Ishikawa (cell line): ENCODE data around the gene MUC2.

ENCODE experiments used
- CEBPB ChIP-seq: IDR thresholded peaks from 2 replicates; pipeline ENCODE4 v1.6.1; 2012
- CREB1 ChIP-seq: IDR thresholded peaks from 2 replicates; pipeline ENCODE4 v1.6.1; 2012; ENCODE audit warnings: low read depth
- EGR1 ChIP-seq: IDR thresholded peaks from 2 replicates; pipeline ENCODE4 v1.6.1; 2012
- EP300 ChIP-seq: IDR thresholded peaks from 2 replicates; pipeline ENCODE4 v1.6.1; 2012; ENCODE audit warnings: borderline replicate concordance
- FOXM1 ChIP-seq: IDR thresholded peaks from 2 replicates; pipeline ENCODE4 v1.6.1; 2012; ENCODE audit warnings: low read depth, borderline replicate concordance
- NFIC ChIP-seq: IDR thresholded peaks from 2 replicates; pipeline ENCODE4 v1.6.1; 2012
- RAD21 ChIP-seq: IDR thresholded peaks from 2 replicates; pipeline ENCODE4 v1.6.1; 2012; ENCODE audit warnings: low read depth
- TAF1 ChIP-seq: IDR thresholded peaks from 2 replicates; pipeline ENCODE4 v1.6.1; 2012; ENCODE audit warnings: low read depth, mild to moderate bottlenecking
- TCF12 ChIP-seq: IDR thresholded peaks from 2 replicates; pipeline ENCODE4 v1.6.1; 2012; ENCODE audit warnings: low read depth
- TEAD4 ChIP-seq: IDR thresholded peaks from 2 replicates; pipeline ENCODE4 v1.6.1; 2012
- YY1 ChIP-seq: IDR thresholded peaks from 2 replicates; pipeline ENCODE4 v1.6.1; 2012; ENCODE audit warnings: low read depth
- ZBTB7A ChIP-seq: IDR thresholded peaks from 2 replicates; pipeline ENCODE4 v1.6.1; 2012; ENCODE audit warnings: low read depth
- TF ChIP-seq, protein P1 (sequence below): IDR thresholded peaks from 2 replicates; pipeline ENCODE4 v1.6.1; 2012
- TF ChIP-seq, protein P2 (sequence below): IDR thresholded peaks from 2 replicates; pipeline ENCODE4 v1.6.1; 2012; ENCODE audit warnings: low read depth, mild to moderate bottlenecking
- TF ChIP-seq, protein P3 (sequence below): IDR thresholded peaks from 2 replicates; pipeline ENCODE4 v1.6.1; 2012

MUC2 gene

DNA sequence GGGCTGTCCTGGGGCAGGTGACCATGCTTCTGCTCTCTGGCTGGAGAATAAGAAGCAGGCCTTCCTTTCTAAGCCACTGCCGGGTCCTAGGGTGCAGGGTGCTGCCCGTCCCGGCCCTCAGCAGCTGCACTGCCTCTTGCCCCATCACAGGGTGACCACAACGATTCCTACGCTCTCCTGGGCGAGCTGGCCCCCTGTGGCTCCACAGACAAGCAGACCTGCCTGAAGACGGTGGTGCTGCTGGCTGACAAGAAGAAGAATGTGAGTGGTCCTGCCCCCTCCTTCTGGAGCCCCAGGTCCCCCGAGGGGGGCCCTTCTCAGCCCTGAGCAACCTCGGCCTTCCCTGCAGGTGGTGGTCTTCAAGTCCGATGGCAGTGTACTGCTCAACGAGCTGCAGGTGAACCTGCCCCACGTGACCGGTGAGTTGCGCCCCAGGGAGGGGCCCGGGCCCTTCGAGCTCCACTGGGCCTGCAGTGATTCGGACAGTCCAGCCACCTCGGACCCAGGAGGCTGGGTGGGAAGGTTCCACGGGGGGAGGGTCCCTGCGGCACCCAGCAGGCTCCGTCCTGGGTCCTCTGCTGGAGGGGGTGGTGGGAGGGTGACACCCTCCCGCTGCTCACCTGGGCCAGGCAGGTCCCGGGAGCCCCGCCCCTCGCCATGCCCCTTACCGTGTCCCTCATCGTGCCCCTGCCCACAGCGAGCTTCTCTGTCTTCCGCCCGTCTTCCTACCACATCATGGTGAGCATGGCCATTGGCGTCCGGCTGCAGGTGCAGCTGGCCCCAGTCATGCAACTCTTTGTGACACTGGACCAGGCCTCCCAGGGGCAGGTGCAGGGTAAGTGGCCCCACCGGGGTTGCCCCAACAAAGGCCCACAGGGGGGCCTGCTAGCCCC, 8.3 kb downstream of the MUC2 start:
- TF ChIP-seq, protein P1, sequence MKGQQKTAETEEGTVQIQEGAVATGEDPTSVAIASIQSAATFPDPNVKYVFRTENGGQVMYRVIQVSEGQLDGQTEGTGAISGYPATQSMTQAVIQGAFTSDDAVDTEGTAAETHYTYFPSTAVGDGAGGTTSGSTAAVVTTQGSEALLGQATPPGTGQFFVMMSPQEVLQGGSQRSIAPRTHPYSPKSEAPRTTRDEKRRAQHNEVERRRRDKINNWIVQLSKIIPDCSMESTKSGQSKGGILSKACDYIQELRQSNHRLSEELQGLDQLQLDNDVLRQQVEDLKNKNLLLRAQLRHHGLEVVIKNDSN: peak; percentile 30; the same call in 1 of the 2 replicates
- no peak for TF ChIP-seq TAF1

DNA sequence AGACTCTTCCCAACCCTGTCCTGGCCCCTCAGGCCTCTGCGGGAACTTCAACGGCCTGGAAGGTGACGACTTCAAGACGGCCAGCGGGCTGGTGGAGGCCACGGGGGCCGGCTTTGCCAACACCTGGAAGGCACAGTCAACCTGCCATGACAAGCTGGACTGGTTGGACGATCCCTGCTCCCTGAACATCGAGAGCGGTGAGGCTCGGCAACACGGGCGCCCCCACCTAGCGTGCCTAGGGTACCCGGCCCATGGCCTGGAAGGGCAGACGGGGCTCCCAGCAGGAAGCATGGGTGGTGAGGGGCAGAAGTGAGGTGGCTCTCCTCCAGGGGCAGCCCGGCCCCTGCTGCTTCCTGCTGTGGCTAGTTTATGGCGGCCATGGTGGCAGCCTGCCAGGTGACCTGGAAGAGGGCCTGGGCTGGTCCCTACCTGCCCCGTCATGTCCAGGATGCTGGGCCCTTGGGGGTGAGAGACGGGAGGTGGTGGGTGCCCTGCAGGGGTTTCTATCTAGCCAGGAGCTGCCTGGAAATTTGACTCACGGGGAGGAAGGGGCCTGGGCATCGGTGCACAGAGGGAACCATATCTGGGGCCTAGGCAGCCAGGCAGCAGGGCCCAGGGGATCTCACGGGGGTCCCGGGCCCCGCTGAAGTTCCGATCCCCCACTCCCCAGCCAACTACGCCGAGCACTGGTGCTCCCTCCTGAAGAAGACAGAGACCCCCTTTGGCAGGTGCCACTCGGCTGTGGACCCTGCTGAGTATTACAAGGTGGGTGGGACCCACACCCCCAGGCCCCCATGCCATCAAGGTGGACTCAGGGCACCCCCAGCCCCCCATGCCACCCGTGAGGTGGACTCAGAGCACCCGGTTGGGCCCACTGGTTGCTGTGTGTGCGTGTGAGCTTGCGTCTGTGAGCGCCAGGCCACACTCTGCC, 9.2 kb downstream of the MUC2 start:
- no peak for TF ChIP-seq RAD21
- TF ChIP-seq, protein P1: no peak
- TF ChIP-seq TCF12: no peak
- no peak for TF ChIP-seq EGR1
- TF ChIP-seq, protein P2, sequence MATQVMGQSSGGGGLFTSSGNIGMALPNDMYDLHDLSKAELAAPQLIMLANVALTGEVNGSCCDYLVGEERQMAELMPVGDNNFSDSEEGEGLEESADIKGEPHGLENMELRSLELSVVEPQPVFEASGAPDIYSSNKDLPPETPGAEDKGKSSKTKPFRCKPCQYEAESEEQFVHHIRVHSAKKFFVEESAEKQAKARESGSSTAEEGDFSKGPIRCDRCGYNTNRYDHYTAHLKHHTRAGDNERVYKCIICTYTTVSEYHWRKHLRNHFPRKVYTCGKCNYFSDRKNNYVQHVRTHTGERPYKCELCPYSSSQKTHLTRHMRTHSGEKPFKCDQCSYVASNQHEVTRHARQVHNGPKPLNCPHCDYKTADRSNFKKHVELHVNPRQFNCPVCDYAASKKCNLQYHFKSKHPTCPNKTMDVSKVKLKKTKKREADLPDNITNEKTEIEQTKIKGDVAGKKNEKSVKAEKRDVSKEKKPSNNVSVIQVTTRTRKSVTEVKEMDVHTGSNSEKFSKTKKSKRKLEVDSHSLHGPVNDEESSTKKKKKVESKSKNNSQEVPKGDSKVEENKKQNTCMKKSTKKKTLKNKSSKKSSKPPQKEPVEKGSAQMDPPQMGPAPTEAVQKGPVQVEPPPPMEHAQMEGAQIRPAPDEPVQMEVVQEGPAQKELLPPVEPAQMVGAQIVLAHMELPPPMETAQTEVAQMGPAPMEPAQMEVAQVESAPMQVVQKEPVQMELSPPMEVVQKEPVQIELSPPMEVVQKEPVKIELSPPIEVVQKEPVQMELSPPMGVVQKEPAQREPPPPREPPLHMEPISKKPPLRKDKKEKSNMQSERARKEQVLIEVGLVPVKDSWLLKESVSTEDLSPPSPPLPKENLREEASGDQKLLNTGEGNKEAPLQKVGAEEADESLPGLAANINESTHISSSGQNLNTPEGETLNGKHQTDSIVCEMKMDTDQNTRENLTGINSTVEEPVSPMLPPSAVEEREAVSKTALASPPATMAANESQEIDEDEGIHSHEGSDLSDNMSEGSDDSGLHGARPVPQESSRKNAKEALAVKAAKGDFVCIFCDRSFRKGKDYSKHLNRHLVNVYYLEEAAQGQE: no peak
- no peak for TF ChIP-seq EP300
- no peak for TF ChIP-seq NFIC
- no peak for TF ChIP-seq ZBTB7A
- no peak for TF ChIP-seq YY1
- no peak for TF ChIP-seq TEAD4
- TF ChIP-seq CEBPB: no peak
- no peak for TF ChIP-seq CREB1
- TF ChIP-seq, protein P3, sequence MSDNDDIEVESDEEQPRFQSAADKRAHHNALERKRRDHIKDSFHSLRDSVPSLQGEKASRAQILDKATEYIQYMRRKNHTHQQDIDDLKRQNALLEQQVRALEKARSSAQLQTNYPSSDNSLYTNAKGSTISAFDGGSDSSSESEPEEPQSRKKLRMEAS: no peak

DNA sequence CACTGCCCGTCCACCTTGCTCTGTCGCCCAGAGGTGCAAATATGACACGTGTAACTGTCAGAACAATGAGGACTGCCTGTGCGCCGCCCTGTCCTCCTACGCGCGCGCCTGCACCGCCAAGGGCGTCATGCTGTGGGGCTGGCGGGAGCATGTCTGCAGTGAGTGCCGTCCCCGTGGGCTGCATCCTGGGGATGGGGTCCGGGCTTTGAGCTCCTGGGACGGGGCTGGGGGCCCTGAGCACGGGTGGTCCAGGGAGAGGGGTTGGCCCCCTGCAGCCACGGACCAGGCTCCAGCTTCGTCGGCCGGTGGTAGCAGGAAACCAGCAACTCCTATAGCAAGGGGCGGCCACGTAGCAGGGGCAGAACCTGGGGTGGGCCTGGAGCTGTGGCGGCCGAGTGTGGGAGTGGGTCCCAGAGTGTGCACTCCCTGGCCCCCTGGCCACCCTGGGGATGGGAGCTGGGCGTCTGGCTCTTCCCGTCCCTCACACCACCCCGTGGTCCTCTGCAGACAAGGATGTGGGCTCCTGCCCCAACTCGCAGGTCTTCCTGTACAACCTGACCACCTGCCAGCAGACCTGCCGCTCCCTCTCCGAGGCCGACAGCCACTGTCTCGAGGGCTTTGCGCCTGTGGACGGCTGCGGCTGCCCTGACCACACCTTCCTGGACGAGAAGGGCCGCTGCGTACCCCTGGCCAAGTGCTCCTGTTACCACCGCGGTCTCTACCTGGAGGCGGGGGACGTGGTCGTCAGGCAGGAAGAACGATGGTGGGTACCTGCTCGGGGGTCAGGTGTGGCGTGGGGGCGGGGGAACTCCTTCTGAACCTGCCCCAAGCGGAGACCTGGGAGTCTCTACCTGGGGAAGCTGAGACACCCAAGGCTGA, 10.1 kb downstream of the MUC2 start:
- TF ChIP-seq CEBPB (no peak), YY1 (no peak), TEAD4 (no peak), NFIC (no peak), TCF12 (no peak), CREB1 (no peak), EGR1 (peak; percentile 55; the same call in 1 of the 2 replicates), ZBTB7A (no peak), EP300 (no peak), FOXM1 (no peak)
- TF ChIP-seq, protein P3: peak; percentile 47; the same call in 1 of the 2 replicates
- TF ChIP-seq, protein P2: no peak

DNA sequence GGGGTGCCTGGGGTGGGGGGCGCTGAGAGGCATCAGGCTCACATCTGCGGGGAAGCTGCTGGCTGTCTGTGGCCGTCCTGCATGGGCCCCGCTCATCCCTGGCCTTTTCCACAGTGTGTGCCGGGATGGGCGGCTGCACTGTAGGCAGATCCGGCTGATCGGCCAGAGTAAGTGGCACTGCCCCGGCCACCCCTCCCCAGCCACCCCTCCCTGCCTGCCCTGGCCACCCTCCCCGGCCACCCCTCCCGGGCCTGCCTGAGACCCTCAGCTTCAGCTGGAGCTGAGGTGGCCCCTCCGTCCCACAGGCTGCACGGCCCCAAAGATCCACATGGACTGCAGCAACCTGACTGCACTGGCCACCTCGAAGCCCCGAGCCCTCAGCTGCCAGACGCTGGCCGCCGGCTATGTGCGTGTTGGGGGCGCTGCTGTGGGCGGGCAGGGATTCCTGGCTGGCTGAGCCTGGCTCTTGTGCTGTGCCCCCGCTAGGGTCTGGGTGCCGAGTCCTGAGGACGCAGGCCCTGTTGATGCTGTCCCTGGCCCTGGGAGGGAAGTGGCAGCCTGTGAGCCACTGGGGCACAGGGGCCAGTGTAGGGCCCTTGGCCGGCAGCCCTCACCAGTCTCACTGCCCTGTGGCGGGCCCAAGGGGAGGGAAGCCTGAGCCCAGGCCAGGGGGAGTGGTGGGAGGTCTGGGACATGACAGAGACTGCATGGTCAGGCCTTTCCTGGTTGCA, 10.9 kb downstream of the MUC2 start:
- TF ChIP-seq EP300 (no peak), TCF12 (no peak), CREB1 (no peak), YY1 (no peak), EGR1 (no peak), NFIC (no peak), FOXM1 (no peak), TEAD4 (no peak), RAD21 (no peak)
- TF ChIP-seq, protein P2: no peak
- TF ChIP-seq, protein P3: no peak
